GM12878 (cell line): Measurements from ENCODE around the gene RENBP.

Source experiments
- CTCF ChIP-seq, 3 experiments: IDR thresholded peaks in 2 of 3; conservative IDR thresholded peaks in 1 of 3; 2 replicates each; pipeline ENCODE4 v1.5.1; 2011; ENCODE audit warnings: low read depth in 3 of 3, low read length in 3 of 3, mild to moderate bottlenecking in 3 of 3, control low read depth in 2 of 3, moderate library complexity in 2 of 3, inconsistent platforms in 1 of 3, mixed read lengths in 1 of 3; ENCODE audit not compliant: control insufficient read depth in 2 of 3, insufficient read depth in 1 of 3; ENCODE audit errors: extremely low read depth in 1 of 3
- EZH2 ChIP-seq: IDR thresholded peaks from 2 replicates; pipeline ENCODE4 v1.6.1; 2012; ENCODE audit warnings: low read depth, mild to moderate bottlenecking, control low read depth, inconsistent platforms, low read length, borderline replicate concordance; ENCODE audit not compliant: control insufficient read depth
- JUND ChIP-seq: IDR thresholded peaks from 2 replicates; pipeline ENCODE4 v1.6.1; 2012; ENCODE audit warnings: low read depth, mild to moderate bottlenecking, low read length, improper control_type of control experiment, moderate library complexity
- MAX ChIP-seq: IDR thresholded peaks from 2 replicates; pipeline ENCODE4 v1.6.1; 2012; ENCODE audit warnings: low read depth, low read length, improper control_type of control experiment
- MXI1 ChIP-seq: fragments of 150-350 bp; IDR thresholded peaks from 2 replicates; pipeline ENCODE4 v1.6.1; 2011; ENCODE audit warnings: low read depth, mild to moderate bottlenecking, inconsistent platforms, low read length, improper control_type of control experiment
- POLR2A ChIP-seq: IDR thresholded peaks from 2 replicates; pipeline ENCODE4 v1.6.1; 2011; ENCODE audit warnings: low read depth, mild to moderate bottlenecking, low read length
- SMAD1 ChIP-seq: fragments of 450-650 bp; IDR thresholded peaks from 2 replicates; pipeline ENCODE4 v1.6.1; 2018; ENCODE audit warnings: mild to moderate bottlenecking, low read depth; ENCODE audit not compliant: partially characterized antibody

GRCh38 chrX:153938226-153938786 lies 6.1 kb downstream of the RENBP start:
- no peak for TF ChIP-seq CTCF (IDR thresholded peaks at IDR 0.05 in 2 of 3, conservative IDR thresholded peaks at IDR 0.05 in 1 of 3; ENCODE audit: control insufficient read depth in 2 of 3, extremely low read depth in 1 of 3, insufficient read depth in 1 of 3, low read depth in 3 of 3, low read length in 3 of 3)
- no peak for TF ChIP-seq JUND
- no peak for TF ChIP-seq EZH2
- TF ChIP-seq SMAD1, result no peak
- no peak for TF ChIP-seq MXI1
- no peak for TF ChIP-seq MAX
- TF ChIP-seq POLR2A, result no peak
